ENCODE data around the gene MPST.
A peak's percentile ranks its signal among the peaks of the same experiment; 100 is the strongest.

MPST gene

DNA sequence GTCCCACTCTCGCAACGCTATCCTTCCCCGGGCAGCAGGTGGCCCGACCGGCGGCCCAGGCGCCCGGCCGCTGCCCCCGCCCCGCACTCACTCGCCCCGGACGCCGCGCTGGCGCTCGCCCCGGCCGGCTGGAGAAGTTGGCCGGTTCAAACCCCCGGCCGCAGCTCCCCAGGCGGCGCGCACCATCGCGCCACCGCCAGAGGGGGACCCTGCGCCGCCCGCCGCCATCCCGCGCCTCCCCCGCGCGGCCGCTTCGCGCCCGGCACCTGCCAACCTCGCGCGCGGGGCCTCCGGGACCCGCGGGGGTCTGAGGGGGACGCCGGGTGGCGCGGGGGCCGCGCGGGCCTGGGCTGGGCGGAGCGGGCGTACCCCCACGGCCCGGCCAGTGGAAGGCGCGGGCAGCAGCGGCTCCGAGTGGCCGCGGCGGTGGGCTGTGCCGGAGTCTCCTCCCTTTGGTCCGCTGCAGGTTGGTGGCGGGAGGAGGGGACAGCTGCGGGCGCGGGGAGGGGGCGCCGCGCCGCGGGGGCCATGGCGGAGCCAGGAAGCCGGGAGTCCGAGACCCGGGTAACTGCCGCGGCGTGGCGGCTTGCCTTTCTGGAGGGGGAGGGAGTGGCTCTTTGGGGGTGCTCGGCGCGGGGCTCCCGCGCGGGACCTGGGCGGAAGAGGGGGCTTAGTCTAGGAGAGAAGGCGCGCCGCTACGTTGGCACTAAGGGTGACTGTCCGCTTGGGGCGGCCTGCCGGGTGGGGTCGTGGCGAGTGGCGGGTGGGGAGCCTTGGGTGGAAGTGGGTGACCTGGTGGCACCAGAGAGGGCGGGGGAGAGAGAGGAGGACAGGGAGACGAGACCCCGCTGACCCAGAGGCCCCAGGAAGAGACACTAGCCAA, at the start of gene MPST, which contains the start of gene TST:
Gene MPST, plus strand, starts transcription at position 434 of the 883 bp plus-strand sequence. Its CDS starts 95 bp downstream, at position 529.
Gene TST, minus strand, starts transcription at position 139 of the 883 bp plus-strand sequence. CDS start 715 bp downstream, outside the sequence.
- Mint-ChIP-seq H3K36me3 (no peaks in the 10 kb centered on the region), H3K4me1 (peaks cover 7% of the 10 kb centered on the region)

DNA sequence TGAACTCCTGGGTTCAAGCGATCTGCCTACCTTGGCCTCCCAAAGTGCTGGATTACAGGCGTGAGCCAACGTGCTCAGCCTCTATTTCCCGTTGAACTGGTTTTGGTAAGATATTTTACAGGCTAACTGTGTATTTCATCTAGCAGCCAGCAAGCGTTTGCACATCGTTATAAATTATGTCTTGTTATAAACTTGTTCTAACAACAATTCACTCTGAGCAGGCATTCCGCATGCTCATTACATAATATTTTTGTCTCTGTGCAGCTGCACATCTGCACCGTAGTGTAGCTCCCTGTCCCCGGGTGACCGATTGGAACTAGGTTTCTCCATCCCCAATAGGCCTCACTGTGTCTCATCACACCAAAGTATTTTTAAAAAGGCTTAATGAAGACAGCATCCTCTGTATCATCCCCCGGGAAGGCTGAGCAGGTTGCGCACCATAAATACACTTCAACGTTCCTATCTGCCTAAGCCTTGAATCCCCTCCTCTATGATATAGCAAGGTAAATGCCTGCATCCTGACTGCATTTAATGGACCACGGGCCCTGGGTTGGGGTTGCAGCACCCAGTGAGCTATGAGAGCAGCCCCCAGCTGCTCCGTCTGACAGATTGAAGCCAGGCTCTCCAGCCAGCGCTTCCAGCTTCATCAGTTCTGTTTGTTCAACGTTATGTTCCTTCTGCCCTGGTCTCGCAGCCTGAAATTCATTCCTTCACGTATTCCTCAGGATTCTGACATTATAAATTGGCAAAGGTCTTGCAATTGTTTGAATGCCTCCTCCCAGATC, 48.0 kb upstream of the MPST start:
- Mint-ChIP-seq H3K4me1 (no peaks in the 10 kb centered on the region), H3K9me3 (no peaks in the 10 kb centered on the region), H3K27me3 (no peaks in the 10 kb centered on the region), H3K4me3 (no peak overlapping the region), H3K36me3 (no peaks in the 10 kb centered on the region), H3K27ac (no peak overlapping the region)
- ATAC-seq (ENCODE audit: low read depth) (no peak), DNase-seq (ENCODE audit: low spot score in 2 of 2) (no peak)

More for the DNA sequence above, at the start of gene MPST, which contains the start of gene TST:
- Mint-ChIP-seq H3K27ac (peak within 1 kb of the TSS; percentile 20), H3K4me3 (peak within 1 kb of the TSS; percentile 84), H3K27me3 (peaks cover 1% of the 10 kb centered on the region), H3K9me3 (no peaks in the 10 kb centered on the region)
- ATAC-seq (ENCODE audit: low read depth) = peak; percentile 78
- DNase-seq (ENCODE audit: low spot score in 2 of 2) = peak; percentile 41 to 57

GRCh38 chr22:36976606-36977005, 42.9 kb upstream of the MPST start:
- H3K4me3 Mint-ChIP-seq = peak overlapping the region; percentile 97
- H3K36me3 Mint-ChIP-seq = no peaks in the 10 kb centered on the region
- peaks cover 2% of the 10 kb centered on the region for H3K27me3 Mint-ChIP-seq
- no peaks in the 10 kb centered on the region for H3K9me3 Mint-ChIP-seq
- DNase-seq (ENCODE audit: low spot score in 2 of 2) (no peak), ATAC-seq (ENCODE audit: low read depth) (no peak)
- no peak overlapping the region for H3K27ac Mint-ChIP-seq
- peaks cover 8% of the 10 kb centered on the region for H3K4me1 Mint-ChIP-seq

DNA sequence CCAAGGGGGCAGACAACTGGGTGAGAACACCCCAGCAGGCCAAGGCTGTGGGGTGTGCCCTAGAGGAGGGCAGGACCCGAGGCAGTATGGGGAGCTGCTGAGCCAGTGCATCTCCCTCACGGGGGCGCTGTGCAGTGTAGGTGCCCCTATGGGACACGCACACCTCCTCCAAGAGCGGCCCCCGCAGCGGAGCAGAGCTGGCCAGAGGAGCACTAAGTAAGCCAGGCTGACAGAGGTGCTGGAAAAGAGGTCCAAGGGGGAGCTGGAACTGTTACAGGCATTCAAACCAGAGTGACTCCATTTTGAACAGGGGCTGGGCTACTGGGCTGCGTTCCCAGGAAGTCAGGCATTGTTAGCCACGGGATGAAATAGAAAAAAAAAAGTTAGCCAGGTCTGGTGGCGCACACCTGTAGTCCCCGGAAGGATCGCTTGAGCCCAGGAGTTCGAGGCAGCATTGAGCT, 42.1 kb upstream of the MPST start:
- H3K27ac Mint-ChIP-seq = peak overlapping the region; percentile 95
- ATAC-seq (ENCODE audit: low read depth) = peak; percentile 93
- H3K36me3 Mint-ChIP-seq = no peaks in the 10 kb centered on the region
- peaks cover 8% of the 10 kb centered on the region for H3K4me1 Mint-ChIP-seq
- H3K27me3 Mint-ChIP-seq = peaks cover 5% of the 10 kb centered on the region
- H3K4me3 Mint-ChIP-seq = peak overlapping the region; percentile 97
- no peaks in the 10 kb centered on the region for H3K9me3 Mint-ChIP-seq
- peak; percentile 77 to 78 for DNase-seq (ENCODE audit: low spot score in 2 of 2)

DNA sequence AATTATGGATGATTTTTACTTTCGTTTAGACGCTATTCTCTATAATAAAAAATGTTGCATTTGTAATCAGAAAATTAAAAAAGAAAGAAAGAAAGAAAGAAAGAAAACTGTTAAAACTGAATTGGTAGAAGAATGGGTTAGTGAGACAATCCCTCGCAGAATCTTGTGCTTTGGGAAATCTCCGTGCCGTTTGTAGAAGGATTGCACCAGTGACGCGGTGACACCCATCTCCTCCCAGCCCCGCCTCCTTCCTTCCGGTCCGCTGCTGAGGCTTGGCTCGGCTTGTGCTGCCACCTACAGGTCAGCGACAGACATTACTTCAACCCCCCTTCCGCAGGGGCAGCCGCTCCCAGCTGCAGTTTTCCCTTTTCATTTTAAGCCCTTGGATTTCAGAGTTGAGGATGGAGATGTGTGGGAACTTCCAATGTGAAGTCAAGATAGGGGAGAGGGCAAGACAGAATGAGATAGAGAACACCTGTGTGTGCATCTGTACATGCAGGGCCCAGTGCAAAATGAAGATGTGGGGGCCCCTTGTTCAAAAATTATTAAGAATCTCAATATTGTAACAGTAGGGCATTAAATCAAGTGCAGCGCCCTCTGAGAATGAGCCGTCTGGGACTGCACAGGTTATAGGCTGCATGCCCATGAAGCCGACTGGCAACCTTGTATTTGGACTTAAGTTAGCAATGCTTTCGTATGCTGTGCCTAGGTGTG, 41.4 kb upstream of the MPST start:
- Mint-ChIP-seq H3K4me3 (peak overlapping the region; percentile 97), H3K36me3 (no peaks in the 10 kb centered on the region), H3K27me3 (peaks cover 7% of the 10 kb centered on the region), H3K4me1 (peaks cover 8% of the 10 kb centered on the region), H3K27ac (peak overlapping the region; percentile 95), H3K9me3 (no peaks in the 10 kb centered on the region)
- ATAC-seq (ENCODE audit: low read depth) = peak; percentile 77
- DNase-seq (ENCODE audit: low spot score in 2 of 2) = peak; percentile 88 to 90

- Mint-ChIP-seq H3K4me1 (peaks cover 8% of the 10 kb centered on the region), H3K4me3 (no peak overlapping the region), H3K27me3 (peaks cover 10% of the 10 kb centered on the region), H3K36me3 (no peaks in the 10 kb centered on the region), H3K9me3 (no peaks in the 10 kb centered on the region), H3K27ac (no peak overlapping the region)
- no peak for ATAC-seq (ENCODE audit: low read depth)
- no peak for DNase-seq (ENCODE audit: low spot score in 2 of 2)
Observed at GRCh38 chr22:36979016-36979910, 40.3 kb upstream of the MPST start.

- no peak for ATAC-seq (ENCODE audit: low read depth)
Observed at GRCh38 chr22:36981247-36981775, 38.2 kb upstream of the MPST start.

DNA sequence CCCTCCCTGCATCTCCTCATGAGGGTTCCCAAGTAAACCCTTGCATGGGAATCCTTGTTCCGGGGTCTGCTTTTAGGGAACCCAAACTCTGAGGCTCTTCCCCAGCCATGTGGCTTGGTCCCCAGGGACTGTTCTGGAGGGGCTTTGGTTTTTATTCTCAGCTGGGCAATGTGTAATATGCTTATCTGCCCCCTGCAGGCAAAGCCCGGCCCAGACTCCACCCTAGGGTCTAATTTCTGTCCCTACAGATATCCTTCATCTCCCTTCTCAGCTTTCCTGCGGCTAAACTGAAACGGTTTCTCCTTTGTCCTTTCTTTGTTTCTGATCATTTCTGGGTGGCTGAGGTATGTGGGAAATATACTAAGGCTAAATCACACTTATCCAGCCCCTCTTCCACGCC, 37.4 kb upstream of the MPST start:
- DNase-seq (ENCODE audit: low spot score in 2 of 2) = no peak
- no peak for ATAC-seq (ENCODE audit: low read depth)
- Mint-ChIP-seq H3K36me3 (no peaks in the 10 kb centered on the region), H3K4me3 (no peak overlapping the region), H3K9me3 (no peaks in the 10 kb centered on the region), H3K4me1 (peaks cover 7% of the 10 kb centered on the region), H3K27ac (no peak overlapping the region), H3K27me3 (peaks cover 17% of the 10 kb centered on the region)

More at GRCh38 chr22:36981247-36981775, 38.2 kb upstream of the MPST start:
- no peaks in the 10 kb centered on the region for H3K9me3 Mint-ChIP-seq
- no peak overlapping the region for H3K27ac Mint-ChIP-seq
- H3K4me1 Mint-ChIP-seq = peaks cover 8% of the 10 kb centered on the region
- no peaks in the 10 kb centered on the region for H3K36me3 Mint-ChIP-seq
- peaks cover 17% of the 10 kb centered on the region for H3K27me3 Mint-ChIP-seq
- DNase-seq (ENCODE audit: low spot score in 2 of 2) = no peak
- no peak overlapping the region for H3K4me3 Mint-ChIP-seq

GRCh38 chr22:36985211-36985889, 34.2 kb upstream of the MPST start:
- H3K9me3 Mint-ChIP-seq = no peaks in the 10 kb centered on the region
- no peak overlapping the region for H3K27ac Mint-ChIP-seq
- H3K27me3 Mint-ChIP-seq = peaks cover 28% of the 10 kb centered on the region
- no peaks in the 10 kb centered on the region for H3K4me1 Mint-ChIP-seq
- H3K4me3 Mint-ChIP-seq = no peak overlapping the region
- DNase-seq (ENCODE audit: low spot score in 2 of 2) (no peak), ATAC-seq (ENCODE audit: low read depth) (no peak)
- H3K36me3 Mint-ChIP-seq = no peaks in the 10 kb centered on the region

GRCh38 chr22:36986242-36986821, 33.2 kb upstream of the MPST start:
- Mint-ChIP-seq H3K27me3 (peaks cover 34% of the 10 kb centered on the region), H3K9me3 (no peaks in the 10 kb centered on the region), H3K36me3 (no peaks in the 10 kb centered on the region), H3K27ac (no peak overlapping the region), H3K4me3 (no peak overlapping the region), H3K4me1 (no peaks in the 10 kb centered on the region)
- ATAC-seq (ENCODE audit: low read depth) (no peak), DNase-seq (ENCODE audit: low spot score in 2 of 2) (no peak)

DNA sequence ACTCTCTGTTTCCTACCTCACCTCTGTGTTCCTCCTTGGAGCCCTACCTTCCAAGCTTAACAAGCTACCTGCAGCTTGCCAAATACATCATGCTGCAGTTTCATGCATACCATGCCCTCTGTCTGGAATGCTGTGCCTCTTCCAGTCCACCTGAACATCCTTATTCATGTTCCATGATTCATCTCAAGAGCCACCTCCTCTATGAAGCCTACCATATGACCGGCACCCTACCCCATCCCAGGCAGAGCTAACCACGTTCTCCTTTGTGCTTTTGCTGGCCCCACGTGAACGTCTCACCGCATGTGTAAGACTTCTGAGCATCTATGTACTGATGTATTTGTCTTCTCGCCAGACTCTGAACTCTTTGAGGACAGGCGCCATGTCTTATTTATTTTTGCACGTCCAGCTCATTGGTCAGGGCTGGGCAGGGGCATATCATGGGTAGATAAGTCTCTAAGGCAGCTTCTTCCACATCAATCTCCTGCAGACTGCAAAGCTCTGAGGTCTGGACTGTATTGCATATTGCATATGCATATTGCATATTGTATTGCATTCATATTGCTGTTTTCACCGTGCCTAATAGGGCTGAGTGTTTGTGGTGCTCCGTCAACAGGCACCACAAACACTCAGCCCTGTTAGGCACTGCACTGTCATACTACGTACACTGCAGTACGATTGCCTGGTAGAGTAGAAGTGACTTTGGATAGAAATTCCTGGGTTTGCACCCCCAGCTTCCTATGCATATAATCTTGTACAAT, 31.3 kb upstream of the MPST start:
- Mint-ChIP-seq H3K27me3 (peaks cover 30% of the 10 kb centered on the region), H3K9me3 (no peaks in the 10 kb centered on the region), H3K4me3 (no peak overlapping the region), H3K27ac (no peak overlapping the region), H3K4me1 (no peaks in the 10 kb centered on the region), H3K36me3 (no peaks in the 10 kb centered on the region)
- ATAC-seq (ENCODE audit: low read depth) (no peak), DNase-seq (ENCODE audit: low spot score in 2 of 2) (no peak)
